Right atrium auricular region (tissue), 2 donors: ENCODE results near the gene ZNF681. TPM values are rescaled to one million over a fixed set of nuclear protein-coding genes. Genes with fewer than 3 reads are reported as not detected.

ENCODE experiments used
- DNase-seq: peaks from one replicate; pipeline ENCODE4 v3.0.0-alpha.2; 2019; ENCODE audit warnings: low spot score
- H3K27ac ChIP-seq, 2 donors: fragments of 200-600 bp; sonication (generic); 1 replicate in 1 of 2; 2 replicates in 1 of 2; pipeline ENCODE4 v1.5.1; 2016 to 2019
- H3K27me3 ChIP-seq, 2 donors: fragments of 200-600 bp; sonication (generic); one replicate each; pipeline versions ENCODE4 v1.5.1 to v1.6.0; 2017 to 2019
- H3K36me3 ChIP-seq: fragments of 200-600 bp; sonication (generic); one replicate; pipeline ENCODE4 v1.5.1; 2016
- H3K4me1 ChIP-seq, 2 donors: fragments of 200-600 bp; sonication (generic); one replicate each; pipeline versions ENCODE4 v1.5.1 to v1.6.0; 2017 to 2019
- H3K4me3 ChIP-seq, 2 donors: fragments of 200-600 bp; sonication (generic); 1 replicate in 1 of 2; 2 replicates in 1 of 2; pipeline ENCODE4 v1.5.1; 2017 to 2019; ENCODE audit warnings: mild to moderate bottlenecking in 1 of 2, moderate library complexity in 1 of 2
- H3K9me3 ChIP-seq, 2 donors: fragments of 200-600 bp; sonication (generic); one replicate each; pipeline ENCODE4 v1.5.1; 2019
- CTCF ChIP-seq, 2 donors: fragments of 200-600 bp; sonication (generic); IDR thresholded peaks; one replicate each; pipeline ENCODE4 v1.5.1; 2019; ENCODE audit warnings: antibody characterized with exemption in 2 of 2
- total RNA-seq, 2 donors: library from RNA; depleted of rRNA; stranded (reverse); fragments of >200 nt; gene quantifications; one replicate each; pipeline ENCODE4 v1.1.0, GENCODE V29; 2016

Gene ZNF681
- total RNA-seq, 2 donors from 2014 or later, result 0.59 to 0.67 TPM

GRCh38 chr19:23800271-23800670 is 41.6 kb upstream of the ZNF681 start:
- no peak for TF ChIP-seq CTCF (IDR thresholded peaks at IDR 0.05)
- H3K4me1 ChIP-seq, result no peaks in the 10 kb centered on the region

DNA sequence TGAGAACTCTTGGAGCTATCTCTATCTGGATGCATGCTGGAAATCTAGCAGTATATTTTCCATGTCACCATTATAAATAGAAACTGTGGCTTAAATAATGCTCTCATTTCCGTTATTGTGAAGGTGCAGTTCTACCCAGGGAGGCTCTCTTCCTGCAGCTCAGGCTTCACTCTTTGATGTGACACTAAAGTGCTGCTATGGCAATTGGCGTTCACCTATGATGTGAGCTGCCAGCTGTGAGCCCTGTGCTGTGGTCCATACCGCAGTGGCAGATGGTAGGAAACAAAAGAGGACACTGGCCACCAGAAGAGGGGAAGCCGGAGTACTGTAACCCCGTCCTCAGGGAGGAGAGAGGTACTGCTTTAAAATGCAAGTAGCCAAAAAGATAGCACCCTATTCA is 40.6 kb upstream of the ZNF681 start:
- Histone ChIP-seq H3K4me3 (no peak overlapping the region), H3K9me3 (peaks cover 0 to 7% of the 10 kb centered on the region in 2 donors), H3K27ac (no peak overlapping the region), H3K27me3 (no peaks in the 10 kb centered on the region), H3K36me3 (no peaks in the 10 kb centered on the region), H3K4me1 (no peaks in the 10 kb centered on the region)
- DNase-seq, result no peak
- TF ChIP-seq CTCF (IDR thresholded peaks at IDR 0.05), result no peak

More at GRCh38 chr19:23800271-23800670, 41.6 kb upstream of the ZNF681 start:
- Histone ChIP-seq H3K9me3 (peaks cover 0 to 7% of the 10 kb centered on the region in 2 donors), H3K27ac (no peak overlapping the region), H3K36me3 (no peaks in the 10 kb centered on the region), H3K4me3 (no peak overlapping the region), H3K27me3 (no peaks in the 10 kb centered on the region)
- no peak for DNase-seq

DNA sequence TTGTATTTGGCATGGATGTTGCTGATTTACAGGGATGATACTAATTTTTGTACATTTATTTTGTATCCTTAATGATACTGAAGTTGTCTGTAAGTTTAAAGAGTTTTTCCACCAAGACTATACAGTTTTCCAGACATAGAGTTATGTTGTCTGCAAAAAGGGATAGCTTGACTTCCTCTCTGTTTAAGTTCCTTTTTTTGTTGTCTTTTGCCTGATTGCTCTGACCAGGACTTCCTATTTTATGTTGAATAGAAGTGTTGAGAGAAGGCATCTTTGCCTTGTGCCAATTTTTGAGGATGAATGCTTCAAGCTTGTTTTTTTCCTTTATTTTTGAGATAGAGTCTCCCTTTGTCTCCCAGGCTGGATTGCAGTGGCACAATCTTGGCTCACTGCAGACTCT is 36.8 kb upstream of the ZNF681 start:
- H3K27ac ChIP-seq, result no peak overlapping the region
- H3K9me3 ChIP-seq, result peaks cover 0 to 7% of the 10 kb centered on the region in 2 donors
- H3K36me3 ChIP-seq, result no peaks in the 10 kb centered on the region
- no peaks in the 10 kb centered on the region for H3K4me1 ChIP-seq
- TF ChIP-seq CTCF (IDR thresholded peaks at IDR 0.05), result no peak
- no peak for DNase-seq
- H3K4me3 ChIP-seq, result no peak overlapping the region
- no peaks in the 10 kb centered on the region for H3K27me3 ChIP-seq

GRCh38 chr19:23792784-23793183 is 34.1 kb upstream of the ZNF681 start:
- H3K36me3 ChIP-seq, result no peaks in the 10 kb centered on the region
- TF ChIP-seq CTCF (IDR thresholded peaks at IDR 0.05), result no peak
- H3K9me3 ChIP-seq, result peaks cover 0 to 7% of the 10 kb centered on the region in 2 donors
- H3K4me1 ChIP-seq, result no peaks in the 10 kb centered on the region
- H3K4me3 ChIP-seq, result no peak overlapping the region
- H3K27ac ChIP-seq, result no peak overlapping the region
- DNase-seq, result no peak
- H3K27me3 ChIP-seq, result no peaks in the 10 kb centered on the region

- no peak for TF ChIP-seq CTCF (IDR thresholded peaks at IDR 0.05)
- peaks cover 0 to 2% of the 10 kb centered on the region in 2 donors for H3K9me3 ChIP-seq
- no peaks in the 10 kb centered on the region for H3K4me1 ChIP-seq
- H3K27me3 ChIP-seq, result no peaks in the 10 kb centered on the region
- no peaks in the 10 kb centered on the region for H3K36me3 ChIP-seq
- no peak overlapping the region for H3K27ac ChIP-seq
- no peak overlapping the region for H3K4me3 ChIP-seq
- no peak for DNase-seq
Measured at GRCh38 chr19:23790641-23791488, 32.2 kb upstream of the ZNF681 start.
